ENCODE results near the gene ARHGEF28.

Gene ARHGEF28

GRCh38 chr5:73623901-73624404, 2.0 kb upstream of the ARHGEF28 start:
- DNase-seq: no peak

- DNase-seq: no peak
Measured at GRCh38 chr5:73624888-73625287, 1.1 kb upstream of the ARHGEF28 start.

GRCh38 chr5:73625372-73625943, 538 bp upstream of the ARHGEF28 start:
- no peak for DNase-seq

- no peak for DNase-seq
Measured at GRCh38 chr5:73626814-73627313, 868 bp downstream of the ARHGEF28 start.

- DNase-seq: no peak
Measured at GRCh38 chr5:73629456-73629855, 3.5 kb downstream of the ARHGEF28 start.

GRCh38 chr5:73630765-73631164, 4.8 kb downstream of the ARHGEF28 start:
- DNase-seq: no peak

- DNase-seq: no peak
Measured at GRCh38 chr5:73631500-73631899, 5.5 kb downstream of the ARHGEF28 start.

- no peak for DNase-seq
Measured at GRCh38 chr5:73633060-73633459, 7.1 kb downstream of the ARHGEF28 start.

- no peak for DNase-seq
Measured at GRCh38 chr5:73636408-73636807, 10.4 kb downstream of the ARHGEF28 start.

- no peak for DNase-seq
Measured at GRCh38 chr5:73637565-73637964, 11.6 kb downstream of the ARHGEF28 start.

GRCh38 chr5:73638344-73639095, 12.5 kb downstream of the ARHGEF28 start:
- DNase-seq: no peak

GRCh38 chr5:73640861-73641320, 14.9 kb downstream of the ARHGEF28 start:
- DNase-seq: no peak

- no peak for DNase-seq
Measured at GRCh38 chr5:73641811-73642210, 15.8 kb downstream of the ARHGEF28 start.

GRCh38 chr5:73642344-73642743, 16.3 kb downstream of the ARHGEF28 start:
- no peak for DNase-seq

- DNase-seq: no peak
Measured at GRCh38 chr5:73644385-73644963, 18.5 kb downstream of the ARHGEF28 start.

GRCh38 chr5:73647721-73648120, 21.7 kb downstream of the ARHGEF28 start:
- no peak for DNase-seq

GRCh38 chr5:73648515-73648914, 22.5 kb downstream of the ARHGEF28 start:
- no peak for DNase-seq

GRCh38 chr5:73649926-73650325, 23.9 kb downstream of the ARHGEF28 start:
- DNase-seq: no peak

GRCh38 chr5:73652391-73652790, 26.4 kb downstream of the ARHGEF28 start:
- no peak for DNase-seq

- no peak for DNase-seq
Measured at GRCh38 chr5:73654171-73654811, 28.3 kb downstream of the ARHGEF28 start.

- no peak for DNase-seq
Measured at GRCh38 chr5:73654819-73655318, 28.9 kb downstream of the ARHGEF28 start.

GRCh38 chr5:73655521-73656160, 29.6 kb downstream of the ARHGEF28 start:
- DNase-seq: no peak

GRCh38 chr5:73661753-73662152, 35.8 kb downstream of the ARHGEF28 start:
- DNase-seq: no peak

Measured in effector CD4-positive, alpha-beta T cell (primary cell).